Left lung (tissue), 10 donors: ENCODE results near the gene LMBR1. TPM values are rescaled to one million over a fixed set of nuclear protein-coding genes. Genes with fewer than 3 reads are reported as not detected.
"Not testable (repeated sequence)": the region's sequence is repeated elsewhere in the genome, so short reads cannot be mapped to it uniquely, and the experiment has no call there.

ENCODE experiments used
- ATAC-seq: fragments of 200-7000 bp; cut with Tn5 transposase; one replicate; pipeline ENCODE4 v1.9.1; 2020; ENCODE audit warnings: moderate library complexity
- DNase-seq, 4 donors: peaks; one replicate each; pipeline ENCODE4 v3.0.0-alpha.2; 2013 to 2020
- H3K27ac ChIP-seq, 2 donors: fragments of 200-600 bp; sonication (generic) in 1 of 2; one replicate each; pipeline versions ENCODE4 v1.5.0 to v1.8.0; 2020 to 2021
- H3K27me3 ChIP-seq, 2 donors: fragments of 200-600 bp; sonication (generic) in 1 of 2; one replicate each; pipeline versions ENCODE4 v1.5.0 to v1.8.0; 2020 to 2021
- H3K36me3 ChIP-seq, 2 donors: fragments of 200-600 bp; sonication (generic) in 1 of 2; one replicate each; pipeline versions ENCODE4 v1.5.0 to v1.8.0; 2020 to 2021
- H3K4me1 ChIP-seq, 2 donors: fragments of 200-600 bp; one replicate each; pipeline ENCODE4 v1.8.0; 2021
- H3K4me3 ChIP-seq, 2 donors: fragments of 200-600 bp; sonication (generic) in 1 of 2; one replicate each; pipeline versions ENCODE4 v1.5.0 to v1.8.0; 2020 to 2021; ENCODE audit warnings: mild to moderate bottlenecking in 1 of 2
- H3K9me3 ChIP-seq, 2 donors: fragments of 200-600 bp; sonication (generic) in 1 of 2; one replicate each; pipeline versions ENCODE4 v1.5.0 to v1.8.0; 2020 to 2021
- CTCF ChIP-seq, 2 donors: fragments of 200-600 bp; sonication (generic) in 1 of 2; IDR thresholded peaks; one replicate each; pipeline versions ENCODE4 v1.5.0 to v1.8.0; 2021; ENCODE audit warnings: antibody characterized with exemption in 2 of 2
- intact Hi-C, 2 donors: fragments of 100-400 bp; cut with DNase I; formaldehyde crosslinking; loops; one replicate each; pipeline versions ENCODE4 v1.11.2 to v1.14.2; 2022
- polyA plus RNA-seq, 6 donors: library from polyadenylated mRNA; unstranded; fragments of 120-200 nt; gene quantifications; one replicate each; pipeline ENCODE4 v1.2.1, GENCODE V29; 2013; ENCODE audit not compliant: insufficient read length in 6 of 6
- total RNA-seq, 2 donors: library from RNA; stranded (reverse); fragmentation: NEBNext Ultra II Directional; extraction: Animal tissue kit (Norgen Biotek cat#: 25700); gene quantifications; one replicate each; pipeline ENCODE4 v1.2.1, GENCODE V29; 2021
- donor health status: DM: no; HTN: yes; CAD: no.
- donor health status: DM: no; HTN: no; CAD: no.

The LMBR1 gene
- total and polyA plus RNA-seq, 8 donors, result 54.7 to 71.1 (median 63.9) TPM

- Histone ChIP-seq H3K4me3 (no peak overlapping the region), H3K9me3 (peaks cover 0 to 1% of the 10 kb centered on the region in 2 donors), H3K4me1 (no peaks in the 10 kb centered on the region), H3K27me3 (peaks cover 0 to 39% of the 10 kb centered on the region in 2 donors), H3K36me3 (no peaks in the 10 kb centered on the region), H3K27ac (no peak overlapping the region)
- TF ChIP-seq CTCF (IDR thresholded peaks at IDR 0.05), result no peak
- ATAC-seq (no peak), DNase-seq (no peak)
- intact Hi-C loops, result no loop called here
Observed at GRCh38 chr7:156940421-156941122, 47.6 kb upstream of the LMBR1 start.

GRCh38 chr7:156936766-156937165 lies 43.8 kb upstream of the LMBR1 start:
- H3K36me3 ChIP-seq, ATAC-seq, intact Hi-C loops, H3K27ac ChIP-seq, H3K4me1 ChIP-seq, H3K9me3 ChIP-seq, H3K4me3 ChIP-seq, H3K27me3 ChIP-seq, DNase-seq: not testable (repeated sequence)

GRCh38 chr7:156935250-156935649 lies 42.3 kb upstream of the LMBR1 start:
- no peaks in the 10 kb centered on the region for H3K9me3 ChIP-seq
- H3K4me1 ChIP-seq, result no peaks in the 10 kb centered on the region
- DNase-seq (no peak), ATAC-seq (no peak)
- H3K27me3 ChIP-seq, result peaks cover 0 to 5% of the 10 kb centered on the region in 2 donors
- no peak for TF ChIP-seq CTCF (IDR thresholded peaks at IDR 0.05)
- no peak overlapping the region for H3K27ac ChIP-seq
- intact Hi-C loops, result no loop called here
- no peak overlapping the region for H3K4me3 ChIP-seq
- no peaks in the 10 kb centered on the region for H3K36me3 ChIP-seq

GRCh38 chr7:156932006-156932405 lies 39.0 kb upstream of the LMBR1 start:
- no peaks in the 10 kb centered on the region for H3K9me3 ChIP-seq
- DNase-seq, result no peak
- intact Hi-C loops, result no loop called here
- no peak overlapping the region for H3K4me3 ChIP-seq
- no peak overlapping the region for H3K27ac ChIP-seq
- H3K27me3 ChIP-seq, result peaks cover 0 to 6% of the 10 kb centered on the region in 2 donors
- H3K36me3 ChIP-seq, result no peaks in the 10 kb centered on the region
- no peak for ATAC-seq
- no peaks in the 10 kb centered on the region for H3K4me1 ChIP-seq
- no peak for TF ChIP-seq CTCF (IDR thresholded peaks at IDR 0.05)

GRCh38 chr7:156929789-156930539 lies 37.0 kb upstream of the LMBR1 start:
- H3K36me3 ChIP-seq, result no peaks in the 10 kb centered on the region
- no peak overlapping the region for H3K4me3 ChIP-seq
- H3K4me1 ChIP-seq, result no peaks in the 10 kb centered on the region
- H3K9me3 ChIP-seq, result no peaks in the 10 kb centered on the region
- peaks cover 0 to 6% of the 10 kb centered on the region in 2 donors for H3K27me3 ChIP-seq
- intact Hi-C loops, result no loop called here
- no peak for ATAC-seq
- no peak for DNase-seq
- H3K27ac ChIP-seq, result no peak overlapping the region
- no peak for TF ChIP-seq CTCF (IDR thresholded peaks at IDR 0.05)
